ENCODE measurements around the gene PSMA1. TPM values are rescaled to one million over a fixed set of nuclear protein-coding genes. Genes with fewer than 3 reads are reported as not detected.
"Not testable (repeated sequence)": the region's sequence is repeated elsewhere in the genome, so short reads cannot be mapped to it uniquely, and the experiment has no call there.

Gene PSMA1
- total and polyA plus RNA-seq, 10 donors: 103 to 188 (median 135) TPM

DNA sequence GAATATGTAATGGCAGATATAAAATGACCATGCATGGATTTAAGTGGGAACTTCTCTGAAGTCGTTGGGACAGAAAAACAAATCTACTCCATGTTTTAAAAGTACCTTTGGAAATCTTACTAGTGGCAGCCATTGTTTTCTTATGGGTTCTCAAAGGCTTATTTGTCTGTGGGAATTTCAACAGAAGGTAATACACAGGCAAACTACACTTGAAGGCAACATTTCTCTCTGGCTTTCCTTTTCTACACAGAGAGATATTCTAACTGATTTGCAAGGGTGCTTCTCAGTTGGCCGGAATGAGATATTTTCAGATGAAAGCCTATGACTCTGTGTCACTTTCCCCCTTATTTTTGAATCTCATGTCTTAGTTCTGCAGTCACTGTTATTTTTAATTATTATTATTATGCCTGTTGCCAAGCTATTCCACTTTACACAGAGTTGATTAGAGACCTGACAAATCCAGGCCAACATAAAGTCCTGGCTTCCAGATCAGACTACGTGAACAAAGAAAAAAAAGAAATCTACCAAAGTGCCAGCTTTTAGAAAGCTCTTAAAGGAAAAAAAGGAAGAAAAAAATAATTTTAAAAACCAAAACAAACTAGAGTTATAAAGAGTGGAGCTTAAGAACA, 18.9 kb upstream of the PSMA1 start:
- Histone ChIP-seq H3K36me3 (no peaks in the 10 kb centered on the region), H3K4me3 (no peak overlapping the region), H3K27me3 (replicated peaks in 1 of 7) (no peaks in the 10 kb centered on the region), H3K27ac (no peak overlapping the region), H3K9me3 (no peaks in the 10 kb centered on the region), H3K4me1 (peaks cover 6 to 62% (median 35%) of the 10 kb centered on the region in 6 donors)
- WGBS, 5 donors: 85 to 94% (median 91%) methylated on average over 3 of the region's 3 CpGs
- TF ChIP-seq, protein P1, sequence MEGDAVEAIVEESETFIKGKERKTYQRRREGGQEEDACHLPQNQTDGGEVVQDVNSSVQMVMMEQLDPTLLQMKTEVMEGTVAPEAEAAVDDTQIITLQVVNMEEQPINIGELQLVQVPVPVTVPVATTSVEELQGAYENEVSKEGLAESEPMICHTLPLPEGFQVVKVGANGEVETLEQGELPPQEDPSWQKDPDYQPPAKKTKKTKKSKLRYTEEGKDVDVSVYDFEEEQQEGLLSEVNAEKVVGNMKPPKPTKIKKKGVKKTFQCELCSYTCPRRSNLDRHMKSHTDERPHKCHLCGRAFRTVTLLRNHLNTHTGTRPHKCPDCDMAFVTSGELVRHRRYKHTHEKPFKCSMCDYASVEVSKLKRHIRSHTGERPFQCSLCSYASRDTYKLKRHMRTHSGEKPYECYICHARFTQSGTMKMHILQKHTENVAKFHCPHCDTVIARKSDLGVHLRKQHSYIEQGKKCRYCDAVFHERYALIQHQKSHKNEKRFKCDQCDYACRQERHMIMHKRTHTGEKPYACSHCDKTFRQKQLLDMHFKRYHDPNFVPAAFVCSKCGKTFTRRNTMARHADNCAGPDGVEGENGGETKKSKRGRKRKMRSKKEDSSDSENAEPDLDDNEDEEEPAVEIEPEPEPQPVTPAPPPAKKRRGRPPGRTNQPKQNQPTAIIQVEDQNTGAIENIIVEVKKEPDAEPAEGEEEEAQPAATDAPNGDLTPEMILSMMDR (IDR thresholded peaks at IDR 0.05 in 8 of 11, conservative IDR thresholded peaks at IDR 0.05 in 3 of 11): no peak
- TF ChIP-seq POLR2AphosphoS5 (IDR thresholded peaks at IDR 0.05) (no peak), POLR2A (IDR thresholded peaks at IDR 0.05) (no peak)
- intact Hi-C loops (cut with DNase I; ENCODE audit: low total_unique reads): loop anchor here (5.0 kb wide), 2 partner anchors 103 to 368 kb away; partner anchors contain the start of gene PDE3B
- DNase-seq: no peak

DNA sequence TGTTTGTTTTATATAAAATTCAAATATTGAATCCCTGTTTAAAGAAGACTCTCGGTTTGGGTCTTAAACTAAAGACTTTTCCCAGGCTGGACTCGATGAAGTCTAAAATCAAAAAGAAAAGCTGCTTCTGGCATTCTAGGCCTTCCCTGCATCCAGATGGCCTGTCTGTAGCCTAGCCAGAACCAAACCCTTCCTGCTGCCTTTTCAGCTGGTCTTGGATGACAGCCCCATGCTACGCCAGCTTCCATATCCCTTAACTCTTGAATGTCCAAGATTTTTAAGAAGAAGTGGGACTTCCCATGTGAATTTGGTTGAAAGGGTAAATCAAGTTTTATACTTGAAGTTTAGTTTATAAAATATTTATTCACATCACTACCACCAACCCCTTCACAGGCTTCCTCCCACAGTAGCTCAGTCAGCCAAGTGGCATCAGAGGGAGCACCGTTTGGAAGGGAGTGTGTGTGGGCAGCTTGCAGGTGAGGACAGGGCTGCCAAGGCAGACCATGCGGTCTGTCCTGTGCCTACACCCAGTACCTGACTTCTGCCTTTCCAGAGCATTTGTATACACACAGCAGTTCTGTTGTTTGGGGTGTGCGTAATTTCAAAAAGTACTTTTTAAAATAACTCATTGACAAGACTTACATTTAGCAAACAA, 18.2 kb upstream of the PSMA1 start:
- H3K9me3 ChIP-seq: no peaks in the 10 kb centered on the region
- H3K27ac ChIP-seq: peak overlapping the region in 3 of 8 donors; percentile 17 to 72 (median 65)
- DNase-seq: no peak
- H3K4me1 ChIP-seq: peaks cover 6 to 62% (median 34%) of the 10 kb centered on the region in 6 donors
- no peaks in the 10 kb centered on the region for H3K36me3 ChIP-seq
- H3K4me3 ChIP-seq: no peak overlapping the region
- 79 to 88% (median 82%) methylated on average over 6 of the region's 6 CpGs for WGBS, 5 donors
- no peaks in the 10 kb centered on the region for H3K27me3 ChIP-seq (replicated peaks in 1 of 7)
- TF ChIP-seq POLR2AphosphoS5 (IDR thresholded peaks at IDR 0.05) (no peak), POLR2A (IDR thresholded peaks at IDR 0.05) (no peak)
- TF ChIP-seq, protein P1 (IDR thresholded peaks at IDR 0.05 in 8 of 11, conservative IDR thresholded peaks at IDR 0.05 in 3 of 11): no peak
- intact Hi-C loops (cut with DNase I; ENCODE audit: low total_unique reads): loop anchor here (5.0 kb wide), 2 partner anchors 104 to 369 kb away; partner anchors contain the start of gene PDE3B

DNA sequence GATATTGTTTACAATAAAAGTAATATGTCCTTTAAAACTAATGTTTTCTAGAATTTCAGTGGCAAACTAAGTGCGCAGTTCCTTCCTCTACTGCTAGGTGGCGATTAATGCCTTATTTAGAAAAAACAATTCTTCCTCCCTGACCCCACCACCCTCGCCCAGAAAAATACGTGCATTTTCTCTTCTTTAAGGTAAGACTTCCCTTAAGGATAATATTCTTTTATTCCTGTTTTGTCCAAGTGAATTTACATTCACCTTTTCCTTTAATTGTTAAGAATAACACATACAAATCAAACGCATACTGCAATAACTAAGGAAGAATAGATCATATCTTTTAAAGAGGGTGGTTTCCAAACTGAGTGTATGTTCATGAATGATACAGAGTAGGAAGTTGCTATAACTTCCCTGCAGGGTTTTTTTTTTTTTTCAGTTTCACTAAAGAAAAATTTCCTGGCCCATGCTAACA, 17.0 kb upstream of the PSMA1 start:
- H3K27me3 ChIP-seq (replicated peaks in 1 of 7): no peaks in the 10 kb centered on the region
- H3K36me3 ChIP-seq: no peaks in the 10 kb centered on the region
- 1 to 4% (median 3%) methylated on average over 5 of the region's 5 CpGs for WGBS, 5 donors
- DNase-seq: no peak
- intact Hi-C loops (cut with DNase I; ENCODE audit: low total_unique reads): loop anchor here (5.0 kb wide), 2 partner anchors 105 to 370 kb away; partner anchors contain the start of gene PDE3B
- TF ChIP-seq, protein P1 (IDR thresholded peaks at IDR 0.05 in 8 of 11, conservative IDR thresholded peaks at IDR 0.05 in 3 of 11): peak; percentile 57 to 87 (median 80)
- no peak for TF ChIP-seq POLR2AphosphoS5 (IDR thresholded peaks at IDR 0.05)
- no peak for TF ChIP-seq POLR2A (IDR thresholded peaks at IDR 0.05)
- peaks cover 6 to 53% (median 32%) of the 10 kb centered on the region in 6 donors for H3K4me1 ChIP-seq
- peak overlapping the region in 6 of 8 donors; percentile 14 to 72 (median 52) for H3K27ac ChIP-seq
- H3K4me3 ChIP-seq: peak overlapping the region in 2 of 8 donors; percentile 11 to 48
- H3K9me3 ChIP-seq: no peaks in the 10 kb centered on the region

DNA sequence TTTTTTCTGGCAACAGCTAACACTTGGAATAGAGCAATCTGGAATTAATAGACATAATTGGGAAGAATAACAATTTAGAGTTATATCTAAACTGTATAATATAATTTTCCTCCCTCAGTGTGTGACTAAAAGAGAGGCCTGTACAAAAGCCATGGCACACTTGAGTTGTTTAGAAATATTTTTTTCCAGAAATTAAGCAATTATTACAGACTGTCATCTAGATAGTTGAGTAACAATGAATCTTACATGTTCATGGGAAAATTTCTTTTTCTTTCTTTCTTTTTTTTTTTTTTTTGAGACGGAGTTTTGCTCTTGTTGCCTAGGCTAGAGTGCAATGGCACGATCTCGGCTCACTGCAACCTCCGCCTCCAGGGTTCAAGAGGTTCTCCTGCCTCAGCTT, 15.0 kb upstream of the PSMA1 start:
- WGBS, 5 donors: 80 to 91% (median 84%) methylated on average over 4 of the region's 4 CpGs
- not testable (repeated sequence) for H3K4me3 ChIP-seq; H3K9me3 ChIP-seq; DNase-seq; H3K36me3 ChIP-seq; H3K27ac ChIP-seq; H3K27me3 ChIP-seq (replicated peaks in 1 of 7)
- H3K4me1 ChIP-seq: peaks cover 6 to 33% (median 16%) of the 10 kb centered on the region in 6 donors
- intact Hi-C loops (cut with DNase I; ENCODE audit: low total_unique reads): loop anchor here (5.0 kb wide), 2 partner anchors 107 to 372 kb away; partner anchors contain the start of gene PDE3B
